Mucosa of stomach (tissue), 1 donor: Measurements from ENCODE around the gene TAL1.
A peak's percentile ranks its signal among the peaks of the same experiment; 100 is the strongest.
"Not testable (repeated sequence)": the region's sequence is repeated elsewhere in the genome, so short reads cannot be mapped to it uniquely, and the experiment has no call there.

ENCODE experiments used
- H3K27me3 ChIP-seq: one replicate; pipeline ENCODE4 v1.7.0; 2013; ENCODE audit warnings: mild to moderate bottlenecking, low read length; ENCODE audit not compliant: control insufficient read depth, insufficient read depth
- H3K36me3 ChIP-seq: one replicate; pipeline ENCODE4 v1.7.0; 2013; ENCODE audit warnings: low read length; ENCODE audit not compliant: control insufficient read depth, insufficient read depth
- H3K4me1 ChIP-seq: one replicate; pipeline ENCODE4 v1.7.0; 2013; ENCODE audit warnings: mild to moderate bottlenecking, low read length; ENCODE audit not compliant: control insufficient read depth, insufficient read depth
- H3K4me3 ChIP-seq: one replicate; pipeline ENCODE4 v1.7.0; 2013; ENCODE audit warnings: low read length
- H3K9ac ChIP-seq: one replicate; pipeline ENCODE4 v1.7.0; 2013; ENCODE audit warnings: mild to moderate bottlenecking, low read length, moderate library complexity
- H3K9me3 ChIP-seq: one replicate; pipeline ENCODE4 v1.7.0; 2013; ENCODE audit warnings: mild to moderate bottlenecking, low read length, moderate library complexity; ENCODE audit not compliant: control insufficient read depth
- donor health status: Pancreatic carcinoma.

TAL1 gene

GRCh38 chr1:47232187-47232874 lies at the start of gene TAL1:
Gene TAL1, minus strand, starts transcription at chr1:47232225. Its CDS starts 6,337 bp downstream, at chr1:47225888.
- Histone ChIP-seq H3K4me3 (no peak within 1 kb of the TSS), H3K36me3 (no peaks in the 10 kb centered on the region), H3K9me3 (no peaks in the 10 kb centered on the region), H3K4me1 (peaks cover 17% of the 10 kb centered on the region), H3K9ac (peak within 1 kb of the TSS; percentile 18), H3K27me3 (peaks cover 85% of the 10 kb centered on the region)

- Histone ChIP-seq H3K4me3 (no peak overlapping the region), H3K9ac (no peak overlapping the region), H3K4me1 (no peaks in the 10 kb centered on the region), H3K36me3 (no peaks in the 10 kb centered on the region), H3K27me3 (no peaks in the 10 kb centered on the region), H3K9me3 (no peaks in the 10 kb centered on the region)
Measured at GRCh38 chr1:47280142-47280541, 48.1 kb upstream of the TAL1 start.

GRCh38 chr1:47276850-47277249 lies 44.8 kb upstream of the TAL1 start:
- Histone ChIP-seq H3K9me3 (no peaks in the 10 kb centered on the region), H3K4me1 (no peaks in the 10 kb centered on the region), H3K9ac (no peak overlapping the region), H3K27me3 (no peaks in the 10 kb centered on the region), H3K4me3 (no peak overlapping the region), H3K36me3 (no peaks in the 10 kb centered on the region)

- not testable (repeated sequence) for H3K36me3 ChIP-seq, H3K4me1 ChIP-seq, H3K9me3 ChIP-seq, H3K27me3 ChIP-seq, H3K4me3 ChIP-seq, H3K9ac ChIP-seq
Measured at GRCh38 chr1:47275811-47276210, 43.8 kb upstream of the TAL1 start.

GRCh38 chr1:47265529-47265928 lies 33.5 kb upstream of the TAL1 start:
- H3K36me3 ChIP-seq, H3K9me3 ChIP-seq, H3K27me3 ChIP-seq, H3K4me3 ChIP-seq, H3K4me1 ChIP-seq, H3K9ac ChIP-seq: not testable (repeated sequence)

- Histone ChIP-seq H3K36me3 (no peaks in the 10 kb centered on the region), H3K4me1 (no peaks in the 10 kb centered on the region), H3K4me3 (no peak overlapping the region), H3K27me3 (no peaks in the 10 kb centered on the region), H3K9me3 (no peaks in the 10 kb centered on the region), H3K9ac (no peak overlapping the region)
Measured at GRCh38 chr1:47262787-47263413, 30.9 kb upstream of the TAL1 start.

- Histone ChIP-seq H3K4me1 (no peaks in the 10 kb centered on the region), H3K9ac (no peak overlapping the region), H3K36me3 (no peaks in the 10 kb centered on the region), H3K9me3 (no peaks in the 10 kb centered on the region), H3K27me3 (no peaks in the 10 kb centered on the region), H3K4me3 (no peak overlapping the region)
Measured at GRCh38 chr1:47257224-47257623, 25.2 kb upstream of the TAL1 start.

GRCh38 chr1:47252795-47253194 lies 20.8 kb upstream of the TAL1 start:
- no peaks in the 10 kb centered on the region for H3K9me3 ChIP-seq
- H3K9ac ChIP-seq = no peak overlapping the region
- no peaks in the 10 kb centered on the region for H3K27me3 ChIP-seq
- H3K4me1 ChIP-seq = no peaks in the 10 kb centered on the region
- H3K4me3 ChIP-seq = no peak overlapping the region
- no peaks in the 10 kb centered on the region for H3K36me3 ChIP-seq

- Histone ChIP-seq H3K36me3 (no peaks in the 10 kb centered on the region), H3K27me3 (no peaks in the 10 kb centered on the region), H3K4me1 (no peaks in the 10 kb centered on the region), H3K9ac (no peak overlapping the region), H3K9me3 (no peaks in the 10 kb centered on the region), H3K4me3 (no peak overlapping the region)
Measured at GRCh38 chr1:47252369-47252768, 20.3 kb upstream of the TAL1 start.

GRCh38 chr1:47249755-47250154 lies 17.7 kb upstream of the TAL1 start:
- H3K4me1 ChIP-seq = no peaks in the 10 kb centered on the region
- H3K9ac ChIP-seq = no peak overlapping the region
- peaks cover 4% of the 10 kb centered on the region for H3K27me3 ChIP-seq
- no peaks in the 10 kb centered on the region for H3K36me3 ChIP-seq
- no peak overlapping the region for H3K4me3 ChIP-seq
- no peaks in the 10 kb centered on the region for H3K9me3 ChIP-seq

GRCh38 chr1:47244339-47244862 lies 12.4 kb upstream of the TAL1 start:
- Histone ChIP-seq H3K9me3 (no peaks in the 10 kb centered on the region), H3K9ac (no peak overlapping the region), H3K4me3 (no peak overlapping the region), H3K36me3 (no peaks in the 10 kb centered on the region), H3K27me3 (peaks cover 23% of the 10 kb centered on the region), H3K4me1 (no peaks in the 10 kb centered on the region)

GRCh38 chr1:47243910-47244309 lies 11.9 kb upstream of the TAL1 start:
- no peak overlapping the region for H3K4me3 ChIP-seq
- no peaks in the 10 kb centered on the region for H3K9me3 ChIP-seq
- H3K27me3 ChIP-seq = peaks cover 26% of the 10 kb centered on the region
- H3K4me1 ChIP-seq = no peaks in the 10 kb centered on the region
- H3K36me3 ChIP-seq = no peaks in the 10 kb centered on the region
- no peak overlapping the region for H3K9ac ChIP-seq
